NB4 (cell line): ENCODE data around the gene MAGI2.
A peak's percentile ranks its signal among the peaks of the same experiment; 100 is the strongest.
"Not testable (repeated sequence)": the region's sequence is repeated elsewhere in the genome, so short reads cannot be mapped to it uniquely, and the experiment has no call there.

Experiments
- DNase-seq: peaks from one replicate; pipeline ENCODE4 v3.0.0; 2010; ENCODE audit warnings: low read depth
- H3K4me3 ChIP-seq: one replicate; pipeline ENCODE4 v1.5.1; 2011; ENCODE audit warnings: mild to moderate bottlenecking, low read depth, low read length, moderate library complexity
- MYC ChIP-seq: IDR thresholded peaks from 2 replicates; pipeline ENCODE4 v1.6.1; 2011; ENCODE audit warnings: low read depth, low read length
- POLR2A ChIP-seq: IDR thresholded peaks from 2 replicates; pipeline ENCODE4 v1.6.1; 2011; ENCODE audit warnings: mild to moderate bottlenecking; ENCODE audit not compliant: insufficient read length; ENCODE audit errors: extremely low read depth
- TF ChIP-seq, protein P1 (sequence below): IDR thresholded peaks from one replicate; pipeline ENCODE4 v1.5.1; 2012; ENCODE audit warnings: low read depth, low read length
- TF ChIP-seq, protein P2 (sequence below): IDR thresholded peaks from 2 replicates; pipeline ENCODE4 v1.6.1; 2011; ENCODE audit warnings: low read depth, low read length

MAGI2 gene

GRCh38 chr7:78247910-78248689 is 1205.4 kb downstream of the MAGI2 start:
- H3K4me3 ChIP-seq, result no peak overlapping the region
- TF ChIP-seq, protein P1, sequence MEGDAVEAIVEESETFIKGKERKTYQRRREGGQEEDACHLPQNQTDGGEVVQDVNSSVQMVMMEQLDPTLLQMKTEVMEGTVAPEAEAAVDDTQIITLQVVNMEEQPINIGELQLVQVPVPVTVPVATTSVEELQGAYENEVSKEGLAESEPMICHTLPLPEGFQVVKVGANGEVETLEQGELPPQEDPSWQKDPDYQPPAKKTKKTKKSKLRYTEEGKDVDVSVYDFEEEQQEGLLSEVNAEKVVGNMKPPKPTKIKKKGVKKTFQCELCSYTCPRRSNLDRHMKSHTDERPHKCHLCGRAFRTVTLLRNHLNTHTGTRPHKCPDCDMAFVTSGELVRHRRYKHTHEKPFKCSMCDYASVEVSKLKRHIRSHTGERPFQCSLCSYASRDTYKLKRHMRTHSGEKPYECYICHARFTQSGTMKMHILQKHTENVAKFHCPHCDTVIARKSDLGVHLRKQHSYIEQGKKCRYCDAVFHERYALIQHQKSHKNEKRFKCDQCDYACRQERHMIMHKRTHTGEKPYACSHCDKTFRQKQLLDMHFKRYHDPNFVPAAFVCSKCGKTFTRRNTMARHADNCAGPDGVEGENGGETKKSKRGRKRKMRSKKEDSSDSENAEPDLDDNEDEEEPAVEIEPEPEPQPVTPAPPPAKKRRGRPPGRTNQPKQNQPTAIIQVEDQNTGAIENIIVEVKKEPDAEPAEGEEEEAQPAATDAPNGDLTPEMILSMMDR, result no peak
- TF ChIP-seq POLR2A (no peak), MYC (no peak)
- TF ChIP-seq, protein P2, sequence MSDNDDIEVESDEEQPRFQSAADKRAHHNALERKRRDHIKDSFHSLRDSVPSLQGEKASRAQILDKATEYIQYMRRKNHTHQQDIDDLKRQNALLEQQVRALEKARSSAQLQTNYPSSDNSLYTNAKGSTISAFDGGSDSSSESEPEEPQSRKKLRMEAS, result no peak
- no peak for DNase-seq

GRCh38 chr7:78240179-78240578 is 1213.3 kb downstream of the MAGI2 start:
- not testable (repeated sequence) for DNase-seq

GRCh38 chr7:78234634-78235033 is 1218.8 kb downstream of the MAGI2 start:
- TF ChIP-seq, protein P1, result no peak
- H3K4me3 ChIP-seq, result no peak overlapping the region
- DNase-seq, result no peak

More at GRCh38 chr7:78240179-78240578, 1213.3 kb downstream of the MAGI2 start:
- H3K4me3 ChIP-seq, result not testable (repeated sequence)

GRCh38 chr7:78232806-78233205 is 1220.7 kb downstream of the MAGI2 start:
- TF ChIP-seq MYC (no peak), POLR2A (no peak)
- TF ChIP-seq, protein P2, result no peak
- TF ChIP-seq, protein P1, result no peak
- no peak overlapping the region for H3K4me3 ChIP-seq
- DNase-seq, result no peak

DNA sequence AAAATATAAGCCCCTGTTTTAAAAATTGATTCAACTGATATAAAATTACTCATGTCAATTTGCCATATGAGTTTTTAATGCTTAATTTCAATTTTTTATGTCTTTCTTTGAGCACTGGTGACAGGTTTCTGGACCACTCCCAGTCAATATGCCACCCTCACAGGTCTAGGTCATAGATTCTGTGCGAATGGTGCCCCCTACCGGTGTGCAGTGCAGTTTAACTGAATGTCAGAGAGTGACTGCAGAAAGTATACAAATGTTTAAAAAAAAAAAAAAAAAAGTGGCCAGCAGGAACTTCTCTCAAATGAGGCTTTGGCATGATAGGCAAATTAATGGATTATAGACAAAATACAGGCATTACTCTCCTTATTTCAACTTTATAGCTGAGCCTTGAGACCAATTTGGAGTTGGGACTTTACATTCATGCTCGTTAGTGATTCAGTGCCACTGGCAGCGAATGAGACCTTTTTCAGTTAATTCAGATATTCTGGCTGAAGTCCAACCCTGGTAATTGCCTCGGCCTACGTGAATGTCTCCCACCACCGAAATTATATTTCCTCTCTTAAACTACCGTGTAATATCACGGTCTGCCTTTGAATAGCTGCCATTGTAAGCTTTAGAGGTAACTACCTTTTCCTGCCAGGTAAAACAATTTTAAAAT is 1227.3 kb downstream of the MAGI2 start:
- DNase-seq, result peak; percentile 61
- H3K4me3 ChIP-seq, result no peak overlapping the region
- no peak for TF ChIP-seq MYC
- TF ChIP-seq, protein P1, result peak; percentile 62

- H3K4me3 ChIP-seq, result no peak overlapping the region
- TF ChIP-seq, protein P1, result no peak
- TF ChIP-seq, protein P2, result no peak
- TF ChIP-seq POLR2A, result no peak
- no peak for TF ChIP-seq MYC
- no peak for DNase-seq
These were observed 1227.9 kb downstream of the MAGI2 start for GRCh38 chr7:78225534-78225933.
